A549 (cell line): ENCODE data around the gene AKAP6. TPM values are rescaled to one million over a fixed set of nuclear protein-coding genes. Genes with fewer than 3 reads are reported as not detected.

Source experiments
- ATAC-seq, 2 experiments: fragments of 200-7000 bp in 1 of 2; fragments of >200 bp in 1 of 2; cut with Nextera tagmentation in 1 of 2; cut with Tn5 transposase in 1 of 2; 3 replicates each; pipeline versions ENCODE4 v1.8.0 to v1.9.1; 2018 to 2020; ENCODE audit warnings: mild to moderate bottlenecking in 1 of 2, moderate library complexity in 1 of 2
- CTCF ChIA-PET: fragments of 300-600 bp; sonication (Branson Sonifier 250); formaldehyde crosslinking; extraction: SDS; loops from one replicate; lab custom pipeline; 2021; ENCODE audit warnings: antibody characterized with exemption, inconsistent platforms; lab: Yijun Ruan, JAX
- POLR2A ChIA-PET: fragments of 350-600 bp; formaldehyde crosslinking; extraction: SDS; loops from one replicate; lab custom pipeline; 2021; ENCODE audit warnings: antibody characterized with exemption, inconsistent platforms; lab: Yijun Ruan, JAX
- DNase-seq, 2 experiments: peaks; one replicate each; pipeline versions ENCODE4 v3.0.0 to v3.0.0-alpha.2; 2011 to 2016; ENCODE audit warnings: low read depth in 1 of 2, low spot score in 1 of 2
- FAIRE-seq: peaks from 2 replicates; lab custom pipeline; 2011; peaks lifted over from hg19 to GRCh38; lab: Jason Lieb, UNC
- H3K27ac ChIP-seq, 2 experiments: fragments of >200 bp; sonication (Bioruptor Twin); formaldehyde crosslinking; 3 replicates each; pipeline ENCODE4 v1.5.1; 2016 to 2017
- H3K4me1 ChIP-seq: fragments of >200 bp; sonication (Bioruptor Twin); formaldehyde crosslinking; 3 replicates; pipeline ENCODE4 v1.6.1; 2016
- H3K4me2 ChIP-seq: fragments of >200 bp; sonication (Bioruptor Twin); formaldehyde crosslinking; 3 replicates; pipeline ENCODE4 v1.6.1; 2016
- H3K4me3 ChIP-seq: fragments of >200 bp; sonication (Bioruptor Twin); formaldehyde crosslinking; 3 replicates; pipeline ENCODE4 v1.5.1; 2016
- H3K9me3 ChIP-seq: fragments of >200 bp; sonication (Bioruptor Twin); formaldehyde crosslinking; 3 replicates; pipeline ENCODE4 v1.6.1; 2016
- CHD2 ChIP-seq: fragments of 150-350 bp; IDR thresholded peaks from 2 replicates; pipeline ENCODE4 v1.6.1; 2014; ENCODE audit warnings: low read length; ENCODE audit not compliant: partially characterized antibody
- EP300 ChIP-seq, 2 experiments: fragments of >200 bp; sonication (Bioruptor Twin); formaldehyde crosslinking; IDR thresholded peaks; 2 replicates in 1 of 2; 3 replicates in 1 of 2; pipeline ENCODE4 v1.6.1; 2016 to 2017
- FOSB ChIP-seq: fragments of 250-450 bp; sonication (Bioruptor Pico); IDR thresholded peaks from 2 replicates; pipeline ENCODE4 v1.5.0; 2020; ENCODE audit warnings: mild to moderate bottlenecking, moderate library complexity
- HDAC2 ChIP-seq: fragments of 200-600 bp; sonication (generic); IDR thresholded peaks from 2 replicates; pipeline ENCODE4 v1.6.1; 2016
- HOXB5 ChIP-seq: fragments of 250-450 bp; sonication (Bioruptor Pico); IDR thresholded peaks from 2 replicates; pipeline ENCODE4 v1.5.0; 2020; ENCODE audit warnings: mild to moderate bottlenecking, moderate library complexity
- JUN ChIP-seq, 2 experiments: fragments of >200 bp; sonication (Bioruptor Twin); formaldehyde crosslinking; IDR thresholded peaks; 2 replicates in 1 of 2; 3 replicates in 1 of 2; pipeline ENCODE4 v1.6.1; 2016 to 2017
- KDM5A ChIP-seq: fragments of 200-600 bp; sonication (generic); IDR thresholded peaks from 2 replicates; pipeline ENCODE4 v1.6.1; 2016; ENCODE audit warnings: antibody characterized with exemption, mild to moderate bottlenecking
- MAZ ChIP-seq: fragments of 150-350 bp; IDR thresholded peaks from 2 replicates; pipeline ENCODE4 v1.6.1; 2014; ENCODE audit warnings: antibody characterized with exemption, low read depth, low read length, borderline replicate concordance
- MYC ChIP-seq: IDR thresholded peaks from 2 replicates; pipeline ENCODE4 v1.6.1; 2012; ENCODE audit warnings: mild to moderate bottlenecking, inconsistent platforms, low read length, improper control_type of control experiment, borderline replicate concordance
- PHF8 ChIP-seq: fragments of 200-600 bp; sonication (generic); IDR thresholded peaks from 2 replicates; pipeline ENCODE4 v1.6.1; 2016; ENCODE audit warnings: low read depth, mild to moderate bottlenecking, antibody characterized with exemption, moderate library complexity, borderline replicate concordance
- POLR2A ChIP-seq: IDR thresholded peaks from 2 replicates; pipeline ENCODE4 v1.6.1; 2012; ENCODE audit warnings: mild to moderate bottlenecking, low read length
- POLR2AphosphoS2 ChIP-seq: conservative IDR thresholded peaks from 2 replicates; pipeline ENCODE4 v1.6.1; 2012; ENCODE audit warnings: low read length, improper control_type of control experiment, inconsistent platforms
- RAD21 ChIP-seq, 2 experiments: fragments of >200 bp in 1 of 2; sonication (Bioruptor Twin) in 1 of 2; formaldehyde crosslinking in 1 of 2; IDR thresholded peaks in 1 of 2; conservative IDR thresholded peaks in 1 of 2; 2 replicates in 1 of 2; 3 replicates in 1 of 2; pipeline ENCODE4 v1.6.1; 2012 to 2018; ENCODE audit warnings: inconsistent platforms in 1 of 2
- RARB ChIP-seq: fragments of 250-450 bp; sonication (Bioruptor Pico); IDR thresholded peaks from 2 replicates; pipeline ENCODE4 v1.8.0; 2021; ENCODE audit warnings: mild to moderate bottlenecking, moderate library complexity
- RCOR1 ChIP-seq: fragments of 150-350 bp; IDR thresholded peaks from 2 replicates; pipeline ENCODE4 v1.6.1; 2014; ENCODE audit warnings: antibody characterized with exemption, low read length, low read depth
- RFX5 ChIP-seq: fragments of 450-650 bp; IDR thresholded peaks from 2 replicates; pipeline ENCODE4 v1.7.1; 2014; ENCODE audit warnings: antibody characterized with exemption, mild to moderate bottlenecking, moderate library complexity
- SMC3 ChIP-seq: fragments of >200 bp; sonication (Bioruptor Twin); formaldehyde crosslinking; IDR thresholded peaks from 3 replicates; pipeline ENCODE4 v1.6.1; 2018; ENCODE audit warnings: inconsistent platforms
- SREBF2 ChIP-seq: fragments of 450-650 bp; IDR thresholded peaks from 2 replicates; pipeline ENCODE4 v1.6.1; 2014; ENCODE audit warnings: mild to moderate bottlenecking, moderate library complexity
- TFCP2L1 ChIP-seq: fragments of 250-450 bp; sonication (Bioruptor Pico); IDR thresholded peaks from 2 replicates; pipeline ENCODE4 v1.5.0; 2021; ENCODE audit warnings: mild to moderate bottlenecking
- TP53 ChIP-seq: fragments of 250-450 bp; sonication (Bioruptor Pico); IDR thresholded peaks from 2 replicates; pipeline ENCODE4 v1.5.0; 2021; ENCODE audit warnings: mild to moderate bottlenecking, moderate library complexity
- ZC3H11A ChIP-seq: fragments of 450-650 bp; IDR thresholded peaks from 2 replicates; pipeline ENCODE4 v1.6.1; 2014; ENCODE audit warnings: antibody characterized with exemption, mild to moderate bottlenecking
- ZSCAN20 ChIP-seq: fragments of 250-450 bp; sonication (Bioruptor Pico); IDR thresholded peaks from 2 replicates; pipeline ENCODE4 v1.8.0; 2022; ENCODE audit warnings: mild to moderate bottlenecking, moderate library complexity
- WGBS: methylation state at CpG from one replicate; pipeline ENCODE4 v1.1.6; 2017; ENCODE audit errors: missing lambda C conversion rate; 5-methylcytosine and 5-hydroxymethylcytosine counted together
- polyA plus RNA-seq, 4 experiments: library from polyadenylated mRNA; depleted of rRNA in 3 of 4; stranded (reverse); fragments of >200 nt; fragmentation: RNase III in 1 of 4; extraction: RNeasy Plus Mini Kit Qiagen cat#74134 plus additional on column Dnase treatment in 1 of 4; gene quantifications; 2 replicates in 3 of 4; 3 replicates in 1 of 4; pipeline ENCODE4 v1.2.3, GENCODE V29; 2011 to 2017
- TF ChIP-seq, protein P1 (sequence below): fragments of 250-450 bp; sonication (Bioruptor Pico); IDR thresholded peaks from 2 replicates; pipeline ENCODE4 v1.5.0; 2021; ENCODE audit warnings: mild to moderate bottlenecking, moderate library complexity, borderline replicate concordance
- TF ChIP-seq, protein P2 (sequence below): fragments of 450-650 bp; IDR thresholded peaks from 2 replicates; pipeline ENCODE4 v1.6.1; 2014; ENCODE audit warnings: antibody characterized with exemption
- TF ChIP-seq, protein P3 (sequence below): fragments of >200 bp; sonication (Bioruptor Twin); formaldehyde crosslinking; IDR thresholded peaks from 3 replicates; pipeline ENCODE4 v1.6.1; 2016
- TF ChIP-seq, protein P4 (sequence below): IDR thresholded peaks from 2 replicates; pipeline ENCODE4 v1.6.1; 2012; ENCODE audit warnings: low read depth, borderline replicate concordance
- TF ChIP-seq, protein P5 (sequence below): fragments of 250-450 bp; sonication (Bioruptor Pico); IDR thresholded peaks from 2 replicates; pipeline ENCODE4 v1.5.0; 2020; ENCODE audit warnings: low read depth, mild to moderate bottlenecking, moderate library complexity

AKAP6 gene
- polyA plus RNA-seq, 2 of the 4 experiments (the other 2 are of a cell fraction), result 0.27 to 1.9 TPM

DNA sequence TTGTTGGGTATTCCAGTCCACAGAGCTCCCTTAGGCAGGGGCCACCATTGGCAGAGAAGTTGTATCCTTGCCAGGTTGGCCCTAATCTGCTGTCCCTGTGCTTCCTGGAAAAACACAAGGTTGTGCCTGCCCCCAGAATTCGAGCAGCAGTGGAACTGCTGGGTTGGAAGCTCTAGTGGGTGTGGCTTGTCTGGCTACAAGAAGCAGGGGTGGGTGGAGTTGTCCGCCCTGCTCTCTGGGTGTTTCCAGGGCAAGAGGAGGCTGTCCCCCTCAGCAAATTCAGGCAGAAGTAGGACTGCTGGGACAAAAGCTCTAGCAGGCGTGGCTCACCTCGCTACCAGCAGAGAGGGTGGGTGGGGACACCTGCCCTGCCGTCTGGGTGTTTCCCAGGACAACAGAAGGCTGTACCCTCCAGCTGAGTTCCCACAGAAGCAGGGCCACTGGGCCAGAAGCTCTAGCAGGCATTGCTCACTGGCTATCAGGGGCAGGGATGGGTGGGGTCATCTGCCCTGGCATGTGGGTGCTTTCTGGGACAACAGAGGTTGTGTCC is 536.8 kb downstream of the AKAP6 start:
- no peak overlapping the region for H3K4me3 ChIP-seq
- DNase-seq, result no peak
- TF ChIP-seq ZC3H11A, result no peak
- no peak for TF ChIP-seq SREBF2
- no peak for TF ChIP-seq TFCP2L1 (CRISPR knock-in tag)
- TF ChIP-seq SMC3, result no peak
- TF ChIP-seq HDAC2, result no peak
- no peak for TF ChIP-seq RFX5
- no peak for TF ChIP-seq RCOR1
- no peak for TF ChIP-seq MYC
- no peak for TF ChIP-seq POLR2A
- TF ChIP-seq CHD2, result no peak
- no peak for TF ChIP-seq EP300 (IDR thresholded peaks at IDR 0.05)
- no peak for TF ChIP-seq RAD21 (conservative IDR thresholded peaks at IDR 0.05 in 1 of 2, IDR thresholded peaks at IDR 0.05 in 1 of 2)
- TF ChIP-seq HOXB5 (CRISPR knock-in tag), result no peak
- no peak for TF ChIP-seq MAZ
- no peak for TF ChIP-seq FOSB (CRISPR knock-in tag)
- TF ChIP-seq POLR2AphosphoS2, result no peak
- TF ChIP-seq, all 56 proteins: peak for 0
- POLR2A ChIA-PET, result no interaction called here
- H3K9me3 ChIP-seq, result no peaks in the 10 kb centered on the region
- no peak overlapping the region for H3K27ac ChIP-seq
- ATAC-seq, result no peak
- H3K4me1 ChIP-seq, result no peaks in the 10 kb centered on the region
- no peak for FAIRE-seq
- 28% methylated on average over 3 of the region's 5 CpGs for WGBS
- CTCF ChIA-PET, result no interaction called here
- H3K4me2 ChIP-seq, result no peak overlapping the region

DNA sequence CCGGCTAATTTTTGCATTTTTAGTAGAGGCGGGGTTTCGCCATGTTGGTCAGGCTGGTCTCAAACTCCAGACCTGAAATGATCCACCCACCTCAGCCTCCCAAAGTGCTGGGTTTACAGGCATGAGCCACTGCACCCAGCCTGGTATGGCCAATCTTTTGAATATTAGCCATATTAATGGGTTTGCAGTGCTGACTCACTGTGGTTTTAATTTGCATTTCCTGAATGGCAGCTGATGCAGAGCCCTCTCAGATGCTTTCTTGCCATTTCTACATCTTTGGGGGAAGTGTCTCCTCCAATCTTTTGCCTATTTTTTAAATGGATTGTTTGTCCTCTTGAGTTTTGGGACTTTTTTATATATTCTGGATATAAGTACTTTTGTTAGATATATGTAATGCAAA is 554.1 kb downstream of the AKAP6 start:
- Histone ChIP-seq H3K4me2 (no peak overlapping the region), H3K9me3 (no peaks in the 10 kb centered on the region; the same call in 2 of the 3 replicates), H3K27ac (no peak overlapping the region)
- WGBS, result 40% methylated on average over 3 of the region's 3 CpGs
- no peak for ATAC-seq
- TF ChIP-seq TP53 (CRISPR knock-in tag) (no peak), MYC (no peak), FOSB (CRISPR knock-in tag) (no peak), POLR2AphosphoS2 (no peak), JUN (IDR thresholded peaks at IDR 0.05) (no peak), ZSCAN20 (CRISPR knock-in tag) (no peak), HDAC2 (no peak), KDM5A (no peak), SREBF2 (no peak), RARB (CRISPR knock-in tag) (no peak), POLR2A (no peak), RCOR1 (no peak), PHF8 (no peak)
- TF ChIP-seq, protein P1, sequence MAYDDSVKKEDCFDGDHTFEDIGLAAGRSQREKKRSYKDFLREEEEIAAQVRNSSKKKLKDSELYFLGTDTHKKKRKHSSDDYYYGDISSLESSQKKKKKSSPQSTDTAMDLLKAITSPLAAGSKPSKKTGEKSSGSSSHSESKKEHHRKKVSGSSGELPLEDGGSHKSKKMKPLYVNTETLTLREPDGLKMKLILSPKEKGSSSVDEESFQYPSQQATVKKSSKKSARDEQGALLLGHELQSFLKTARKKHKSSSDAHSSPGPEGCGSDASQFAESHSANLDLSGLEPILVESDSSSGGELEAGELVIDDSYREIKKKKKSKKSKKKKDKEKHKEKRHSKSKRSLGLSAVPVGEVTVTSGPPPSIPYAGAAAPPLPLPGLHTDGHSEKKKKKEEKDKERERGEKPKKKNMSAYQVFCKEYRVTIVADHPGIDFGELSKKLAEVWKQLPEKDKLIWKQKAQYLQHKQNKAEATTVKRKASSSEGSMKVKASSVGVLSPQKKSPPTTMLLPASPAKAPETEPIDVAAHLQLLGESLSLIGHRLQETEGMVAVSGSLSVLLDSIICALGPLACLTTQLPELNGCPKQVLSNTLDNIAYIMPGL (CRISPR knock-in tag), result no peak
- TF ChIP-seq, protein P2, sequence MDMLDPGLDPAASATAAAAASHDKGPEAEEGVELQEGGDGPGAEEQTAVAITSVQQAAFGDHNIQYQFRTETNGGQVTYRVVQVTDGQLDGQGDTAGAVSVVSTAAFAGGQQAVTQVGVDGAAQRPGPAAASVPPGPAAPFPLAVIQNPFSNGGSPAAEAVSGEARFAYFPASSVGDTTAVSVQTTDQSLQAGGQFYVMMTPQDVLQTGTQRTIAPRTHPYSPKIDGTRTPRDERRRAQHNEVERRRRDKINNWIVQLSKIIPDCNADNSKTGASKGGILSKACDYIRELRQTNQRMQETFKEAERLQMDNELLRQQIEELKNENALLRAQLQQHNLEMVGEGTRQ, result no peak
- TF ChIP-seq, protein P3, sequence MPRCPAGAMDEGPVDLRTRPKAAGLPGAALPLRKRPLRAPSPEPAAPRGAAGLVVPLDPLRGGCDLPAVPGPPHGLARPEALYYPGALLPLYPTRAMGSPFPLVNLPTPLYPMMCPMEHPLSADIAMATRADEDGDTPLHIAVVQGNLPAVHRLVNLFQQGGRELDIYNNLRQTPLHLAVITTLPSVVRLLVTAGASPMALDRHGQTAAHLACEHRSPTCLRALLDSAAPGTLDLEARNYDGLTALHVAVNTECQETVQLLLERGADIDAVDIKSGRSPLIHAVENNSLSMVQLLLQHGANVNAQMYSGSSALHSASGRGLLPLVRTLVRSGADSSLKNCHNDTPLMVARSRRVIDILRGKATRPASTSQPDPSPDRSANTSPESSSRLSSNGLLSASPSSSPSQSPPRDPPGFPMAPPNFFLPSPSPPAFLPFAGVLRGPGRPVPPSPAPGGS, result no peak
- TF ChIP-seq, protein P4, sequence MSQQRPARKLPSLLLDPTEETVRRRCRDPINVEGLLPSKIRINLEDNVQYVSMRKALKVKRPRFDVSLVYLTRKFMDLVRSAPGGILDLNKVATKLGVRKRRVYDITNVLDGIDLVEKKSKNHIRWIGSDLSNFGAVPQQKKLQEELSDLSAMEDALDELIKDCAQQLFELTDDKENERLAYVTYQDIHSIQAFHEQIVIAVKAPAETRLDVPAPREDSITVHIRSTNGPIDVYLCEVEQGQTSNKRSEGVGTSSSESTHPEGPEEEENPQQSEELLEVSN, result no peak
- TF ChIP-seq, protein P5, sequence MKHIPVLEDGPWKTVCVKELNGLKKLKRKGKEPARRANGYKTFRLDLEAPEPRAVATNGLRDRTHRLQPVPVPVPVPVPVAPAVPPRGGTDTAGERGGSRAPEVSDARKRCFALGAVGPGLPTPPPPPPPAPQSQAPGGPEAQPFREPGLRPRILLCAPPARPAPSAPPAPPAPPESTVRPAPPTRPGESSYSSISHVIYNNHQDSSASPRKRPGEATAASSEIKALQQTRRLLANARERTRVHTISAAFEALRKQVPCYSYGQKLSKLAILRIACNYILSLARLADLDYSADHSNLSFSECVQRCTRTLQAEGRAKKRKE (CRISPR knock-in tag), result no peak
- TF ChIP-seq, all 56 proteins: peak for 0
- no peak overlapping the region for H3K4me3 ChIP-seq
- FAIRE-seq, result no peak
- no peaks in the 10 kb centered on the region for H3K4me1 ChIP-seq
- CTCF ChIA-PET, result no interaction called here
- DNase-seq, result no peak
- POLR2A ChIA-PET, result no interaction called here
